Measurements from ENCODE around the gene SLC12A8. TPM values are rescaled to one million over a fixed set of nuclear protein-coding genes. Genes with fewer than 3 reads are reported as not detected.

SLC12A8 gene
- total and polyA plus RNA-seq, 9 of the 15 experiments (the other 6 are each of a cell fraction or from before 2014, with no cell fraction given), result 0.04 to 0.33 (median 0.09) TPM; not detected in 4

- TF ChIP-seq SMAD2 (IDR thresholded peaks at IDR 0.05; ENCODE audit: low read depth, low read length) (no peak), TFE3 (CRISPR knock-in tag; IDR thresholded peaks at IDR 0.05) (no peak), MNT (conservative IDR thresholded peaks at IDR 0.05) (no peak), CBX3 (IDR thresholded peaks at IDR 0.05; ENCODE audit: borderline replicate concordance in 1 of 2, low read length in 2 of 2) (no peak), PRMT5 (CRISPR knock-in tag; IDR thresholded peaks at IDR 0.05) (no peak), ESRRA (IDR thresholded peaks at IDR 0.05; ENCODE audit: borderline replicate concordance, low read depth) (no peak), ZNF445 (CRISPR knock-in tag; IDR thresholded peaks at IDR 0.05; ENCODE audit: low read depth) (no peak)
Observed at GRCh38 chr3:125212509-125213363, at the start of gene SLC12A8 (continued).
